Stimulated activated CD8-positive, alpha-beta memory T cell treated with anti-CD3 and anti-CD28 coated beads, Interleukin-15, amount 100 ng/mL, for 4 hours (primary cell): Measurements from ENCODE around the gene GATM.
"Not testable (repeated sequence)": the region's sequence is repeated elsewhere in the genome, so short reads cannot be mapped to it uniquely, and the experiment has no call there.

Experiments used
- DNase-seq, 2 donors: peaks; one replicate each; pipeline ENCODE4 v3.0.0-alpha.2; 2020; ENCODE audit warnings: low read depth in 2 of 2

The GATM gene

GRCh38 chr15:45351227-45351626, 27.1 kb downstream of the GATM start:
- no peak for DNase-seq

GRCh38 chr15:45349623-45350022, 28.7 kb downstream of the GATM start:
- no peak for DNase-seq

GRCh38 chr15:45347989-45348388, 30.4 kb downstream of the GATM start:
- no peak for DNase-seq

GRCh38 chr15:45347033-45347432, 31.3 kb downstream of the GATM start:
- DNase-seq = no peak

GRCh38 chr15:45346381-45346780, 32.0 kb downstream of the GATM start:
- no peak for DNase-seq

GRCh38 chr15:45343258-45343860, 35.0 kb downstream of the GATM start:
- DNase-seq = no peak

- no peak for DNase-seq
Observed at GRCh38 chr15:45341790-45342189, 36.6 kb downstream of the GATM start.

- no peak for DNase-seq
Observed at GRCh38 chr15:45340429-45340828, 37.9 kb downstream of the GATM start.

GRCh38 chr15:45338417-45338816, 39.9 kb downstream of the GATM start:
- no peak for DNase-seq

GRCh38 chr15:45337224-45337623, 41.1 kb downstream of the GATM start:
- no peak for DNase-seq

- DNase-seq = no peak
Observed at GRCh38 chr15:45333550-45333949, 44.8 kb downstream of the GATM start.

GRCh38 chr15:45332694-45333093, 45.6 kb downstream of the GATM start:
- no peak for DNase-seq

- DNase-seq = no peak
Observed at GRCh38 chr15:45331972-45332371, 46.4 kb downstream of the GATM start.

- no peak for DNase-seq
Observed at GRCh38 chr15:45328663-45329062, 49.7 kb downstream of the GATM start.

GRCh38 chr15:45326741-45327140, 51.6 kb downstream of the GATM start:
- no peak for DNase-seq

GRCh38 chr15:45326280-45326679, 52.1 kb downstream of the GATM start:
- DNase-seq = no peak

GRCh38 chr15:45320581-45321205, 57.7 kb downstream of the GATM start:
- no peak for DNase-seq

- no peak for DNase-seq
Observed at GRCh38 chr15:45319472-45320214, 58.7 kb downstream of the GATM start.

- no peak for DNase-seq
Observed at GRCh38 chr15:45314960-45315359, 63.4 kb downstream of the GATM start.

GRCh38 chr15:45314117-45314516, 64.2 kb downstream of the GATM start:
- not testable (repeated sequence) for DNase-seq
